Iris pigment epithelial cell (primary cell): Measurements from ENCODE around the gene FAM111A.

Experiments
- DNase-seq: peaks from one replicate; pipeline ENCODE4 v3.0.0-alpha.2; 2011; ENCODE audit warnings: low read depth

Gene FAM111A

GRCh38 chr11:59200423-59200746 lies 57.7 kb downstream of the FAM111A start:
- no peak for DNase-seq

GRCh38 chr11:59201353-59201752 lies 58.7 kb downstream of the FAM111A start:
- no peak for DNase-seq
